Caco-2 (cell line): ENCODE data around the gene NETO2. TPM values are rescaled to one million over a fixed set of nuclear protein-coding genes. Genes with fewer than 3 reads are reported as not detected.
A peak's percentile ranks its signal among the peaks of the same experiment; 100 is the strongest.

Experiments used
- BruUV-seq: library from RNA; stranded (reverse); fragments of 400-500 nt; replicated peaks from 2 replicates; lab custom pipeline; 2021; lab: Mats Ljungman, UMichigan
- CTCF ChIA-PET: fragments of 300-600 bp; sonication (Branson Sonifier 250); formaldehyde crosslinking; loops from one replicate; lab custom pipeline; 2022; ENCODE audit warnings: antibody characterized with exemption; lab: Charles Lee
- POLR2A ChIA-PET: fragments of 300-600 bp; sonication (Branson Sonifier 250); formaldehyde crosslinking; loops from one replicate; lab custom pipeline; 2022; ENCODE audit warnings: antibody characterized with exemption; lab: Charles Lee
- DNase-seq, 2 experiments: peaks; one replicate each; pipeline versions ENCODE4 v3.0.0 to v3.0.0-alpha.2; 2020 to 2022
- H3K27me3 ChIP-seq: replicated peaks from 2 replicates; pipeline ENCODE4 v1.6.0; 2011; ENCODE audit warnings: low read length; ENCODE audit not compliant: control insufficient read depth, insufficient read depth
- H3K36me3 ChIP-seq: 2 replicates; pipeline ENCODE4 v1.5.1; 2011; ENCODE audit warnings: low read length; ENCODE audit not compliant: control insufficient read depth, insufficient read depth
- H3K4me1 ChIP-seq: fragments of 250-450 bp; sonication (Bioruptor Pico); 2 replicates; pipeline ENCODE4 v1.5.1; 2020; ENCODE audit warnings: mild to moderate bottlenecking
- H3K4me3 ChIP-seq: 2 replicates; pipeline ENCODE4 v1.5.1; 2011; ENCODE audit warnings: low read depth, mild to moderate bottlenecking, control low read depth, low read length
- H3K9me3 ChIP-seq: fragments of 250-450 bp; sonication (Bioruptor Pico); 2 replicates; pipeline ENCODE4 v1.5.1; 2020; ENCODE audit warnings: mild to moderate bottlenecking, moderate library complexity
- H3K27ac Mint-ChIP-seq: one replicate; pipeline ENCODE4 v1.8.0; 2022; ENCODE audit warnings: mixed read lengths; ENCODE audit not compliant: unreplicated experiment
- H3K27me3 Mint-ChIP-seq: one replicate; pipeline ENCODE4 v1.8.0; 2022; ENCODE audit warnings: mixed read lengths; ENCODE audit not compliant: insufficient read depth, unreplicated experiment
- H3K36me3 Mint-ChIP-seq: one replicate; pipeline ENCODE4 v1.8.0; 2022; ENCODE audit warnings: mild to moderate bottlenecking, mixed read lengths; ENCODE audit not compliant: insufficient read depth, unreplicated experiment
- H3K4me1 Mint-ChIP-seq: one replicate; pipeline ENCODE4 v1.8.0; 2022; ENCODE audit warnings: low read depth, mixed read lengths; ENCODE audit not compliant: unreplicated experiment
- H3K4me3 Mint-ChIP-seq: one replicate; pipeline ENCODE4 v1.8.0; 2022; ENCODE audit warnings: mild to moderate bottlenecking, moderate library complexity, mixed read lengths; ENCODE audit not compliant: unreplicated experiment
- H3K9me3 Mint-ChIP-seq: one replicate; pipeline ENCODE4 v1.8.0; 2022; ENCODE audit warnings: mixed read lengths; ENCODE audit not compliant: unreplicated experiment
- intact Hi-C: fragments of 100-400 bp; cut with micrococcal nuclease; formaldehyde crosslinking; loops from one replicate; pipeline ENCODE4 v1.10.0; 2022; ENCODE audit not compliant: unreplicated experiment
- total RNA-seq: library from RNA; stranded (reverse); gene quantifications from 2 replicates; pipeline ENCODE4 v1.2.3, GENCODE V29; 2022
- TF ChIP-seq, protein P1 (sequence below), 2 experiments: fragments of 200-600 bp in 1 of 2; IDR thresholded peaks; 1 replicate in 1 of 2; 2 replicates in 1 of 2; pipeline versions ENCODE4 v1.5.1 to v1.8.0; 2011 to 2022; ENCODE audit warnings: antibody characterized with exemption in 1 of 2, control low read depth in 1 of 2, inconsistent platforms in 1 of 2, low read depth in 1 of 2, low read length in 1 of 2, mild to moderate bottlenecking in 1 of 2, moderate library complexity in 1 of 2; ENCODE audit not compliant: insufficient read depth in 1 of 2, severe bottlenecking in 1 of 2, unreplicated experiment in 1 of 2

Gene NETO2
- total RNA-seq, 1 experiment from 2014 or later, result 41.2 TPM

DNA sequence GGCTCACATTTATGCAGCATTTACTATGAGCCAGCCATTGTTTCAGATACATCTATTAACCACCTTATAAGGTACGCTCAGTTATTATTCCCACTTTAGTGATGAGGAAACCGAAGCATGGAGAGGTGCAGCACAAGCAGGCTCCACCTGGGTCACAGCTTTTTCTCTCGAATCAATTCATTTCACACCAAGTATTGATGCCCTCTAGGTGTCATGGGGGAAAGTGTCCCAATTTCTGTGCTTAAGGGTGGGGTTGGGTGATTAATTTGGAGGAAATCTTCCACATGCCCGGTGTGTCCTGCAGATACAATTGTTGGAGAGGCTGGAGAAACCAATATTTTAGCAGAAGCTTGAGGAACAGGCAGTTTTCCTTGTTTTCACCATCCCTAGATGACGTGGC is 107.5 kb downstream of the NETO2 start:
- CTCF ChIA-PET, result interaction anchor here (2.0 kb wide), 1 partner anchor 127 kb away, joined by 7 read pairs; no protein-coding TSS in a partner anchor
- BruUV-seq, result no TSS peak
- no peaks in the 10 kb centered on the region for H3K27me3 ChIP-seq

DNA sequence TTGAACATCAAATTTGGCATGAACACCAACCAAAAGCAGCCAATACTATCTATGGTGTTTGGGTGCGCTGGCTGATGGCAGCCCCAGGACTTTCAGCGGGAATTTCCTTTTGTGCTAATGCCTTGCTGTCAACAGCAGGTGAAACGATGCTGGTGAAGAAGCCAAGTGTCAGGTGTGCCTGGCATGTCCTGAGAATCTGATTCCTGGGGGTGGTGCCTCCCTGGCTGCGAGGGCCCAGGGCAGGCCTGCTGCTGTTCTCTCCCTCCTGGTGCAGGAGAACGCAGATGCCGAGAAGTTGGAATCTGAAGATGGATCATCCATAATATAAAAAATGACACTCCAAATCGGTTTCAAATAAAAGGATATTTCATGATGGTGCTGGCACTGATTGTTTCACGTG is 108.3 kb downstream of the NETO2 start:
- no peak overlapping the region for H3K4me3 Mint-ChIP-seq
- Histone ChIP-seq H3K9me3 (no peaks in the 10 kb centered on the region), H3K4me1 (no peaks in the 10 kb centered on the region), H3K4me3 (no peak overlapping the region), H3K36me3 (no peaks in the 10 kb centered on the region), H3K27me3 (no peaks in the 10 kb centered on the region)
- H3K4me1 Mint-ChIP-seq, result no peaks in the 10 kb centered on the region
- TF ChIP-seq, protein P1, sequence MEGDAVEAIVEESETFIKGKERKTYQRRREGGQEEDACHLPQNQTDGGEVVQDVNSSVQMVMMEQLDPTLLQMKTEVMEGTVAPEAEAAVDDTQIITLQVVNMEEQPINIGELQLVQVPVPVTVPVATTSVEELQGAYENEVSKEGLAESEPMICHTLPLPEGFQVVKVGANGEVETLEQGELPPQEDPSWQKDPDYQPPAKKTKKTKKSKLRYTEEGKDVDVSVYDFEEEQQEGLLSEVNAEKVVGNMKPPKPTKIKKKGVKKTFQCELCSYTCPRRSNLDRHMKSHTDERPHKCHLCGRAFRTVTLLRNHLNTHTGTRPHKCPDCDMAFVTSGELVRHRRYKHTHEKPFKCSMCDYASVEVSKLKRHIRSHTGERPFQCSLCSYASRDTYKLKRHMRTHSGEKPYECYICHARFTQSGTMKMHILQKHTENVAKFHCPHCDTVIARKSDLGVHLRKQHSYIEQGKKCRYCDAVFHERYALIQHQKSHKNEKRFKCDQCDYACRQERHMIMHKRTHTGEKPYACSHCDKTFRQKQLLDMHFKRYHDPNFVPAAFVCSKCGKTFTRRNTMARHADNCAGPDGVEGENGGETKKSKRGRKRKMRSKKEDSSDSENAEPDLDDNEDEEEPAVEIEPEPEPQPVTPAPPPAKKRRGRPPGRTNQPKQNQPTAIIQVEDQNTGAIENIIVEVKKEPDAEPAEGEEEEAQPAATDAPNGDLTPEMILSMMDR (IDR thresholded peaks at IDR 0.05; ENCODE audit: insufficient read depth in 1 of 2, low read depth in 1 of 2, low read length in 1 of 2, severe bottlenecking in 1 of 2, unreplicated experiment in 1 of 2), result no peak
- no TSS peak for BruUV-seq
- peaks cover 2% of the 10 kb centered on the region for H3K27me3 Mint-ChIP-seq
- ChIA-PET POLR2A (no interaction called here), CTCF (no interaction called here)
- H3K36me3 Mint-ChIP-seq, result no peaks in the 10 kb centered on the region
- intact Hi-C loops, result loop anchor here (5.0 kb wide), 1 partner anchor 88 kb away; no protein-coding TSS in a partner anchor
- H3K9me3 Mint-ChIP-seq, result no peaks in the 10 kb centered on the region
- DNase-seq, result no peak
- H3K27ac Mint-ChIP-seq, result no peak overlapping the region

More for the DNA sequence above, 107.5 kb downstream of the NETO2 start:
- intact Hi-C loops, result loop anchor here (2.0 to 5.0 kb wide), 3 partner anchors 89 to 1129 kb away; no protein-coding TSS in a partner anchor
- H3K36me3 ChIP-seq, result no peaks in the 10 kb centered on the region
- H3K4me1 Mint-ChIP-seq, result no peaks in the 10 kb centered on the region
- no peaks in the 10 kb centered on the region for H3K9me3 ChIP-seq
- TF ChIP-seq, protein P1 (IDR thresholded peaks at IDR 0.05; ENCODE audit: insufficient read depth in 1 of 2, low read depth in 1 of 2, low read length in 1 of 2, severe bottlenecking in 1 of 2, unreplicated experiment in 1 of 2), result no peak
- no peak overlapping the region for H3K4me3 ChIP-seq
- no peaks in the 10 kb centered on the region for H3K9me3 Mint-ChIP-seq
- no peak overlapping the region for H3K27ac Mint-ChIP-seq
- no peaks in the 10 kb centered on the region for H3K4me1 ChIP-seq
- DNase-seq, result no peak
- POLR2A ChIA-PET, result no interaction called here
- H3K4me3 Mint-ChIP-seq, result peak overlapping the region; percentile 51
- no peaks in the 10 kb centered on the region for H3K36me3 Mint-ChIP-seq
- H3K27me3 Mint-ChIP-seq, result peaks cover 2% of the 10 kb centered on the region

DNA sequence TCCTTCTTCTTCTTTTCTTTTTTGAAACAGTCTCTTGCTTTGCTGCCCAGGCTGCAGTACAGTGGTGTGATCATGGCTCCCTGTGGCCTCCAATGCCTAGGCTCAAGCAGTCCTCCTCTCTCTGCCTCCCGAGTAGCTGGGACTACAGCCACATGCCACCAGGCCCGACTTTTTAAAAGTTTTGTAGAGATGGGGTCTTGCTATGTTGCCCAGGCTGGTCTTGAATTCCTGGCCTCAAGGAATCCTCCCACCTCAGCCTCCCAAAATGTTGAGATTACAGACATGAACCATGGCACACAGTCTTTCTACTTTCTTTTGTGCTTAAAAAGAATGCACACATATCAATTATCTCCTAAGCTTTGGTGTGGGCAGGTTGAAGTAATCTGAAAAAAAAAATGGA is 109.3 kb downstream of the NETO2 start:
- no peaks in the 10 kb centered on the region for H3K9me3 Mint-ChIP-seq
- CTCF ChIA-PET, result no interaction called here
- H3K27me3 Mint-ChIP-seq, result peaks cover 2% of the 10 kb centered on the region
- POLR2A ChIA-PET, result interaction anchor here (0.6 kb wide), 1 partner anchor 36 kb away, joined by 3 read pairs; no protein-coding TSS in a partner anchor
- no peak for DNase-seq
- no peak overlapping the region for H3K4me3 Mint-ChIP-seq
- no peaks in the 10 kb centered on the region for H3K4me1 Mint-ChIP-seq
- no peaks in the 10 kb centered on the region for H3K36me3 Mint-ChIP-seq
- intact Hi-C loops, result no loop called here
- Histone ChIP-seq H3K36me3 (no peaks in the 10 kb centered on the region), H3K9me3 (no peaks in the 10 kb centered on the region), H3K4me1 (no peaks in the 10 kb centered on the region), H3K4me3 (no peak overlapping the region), H3K27me3 (no peaks in the 10 kb centered on the region)
- no peak overlapping the region for H3K27ac Mint-ChIP-seq
- TF ChIP-seq, protein P1 (IDR thresholded peaks at IDR 0.05; ENCODE audit: insufficient read depth in 1 of 2, low read depth in 1 of 2, low read length in 1 of 2, severe bottlenecking in 1 of 2, unreplicated experiment in 1 of 2), result no peak
- BruUV-seq, result no TSS peak
